ENCODE results near the gene KLF13. TPM values are rescaled to one million over a fixed set of nuclear protein-coding genes. Genes with fewer than 3 reads are reported as not detected.

The KLF13 gene
- total and polyA plus RNA-seq, 2 donors (not counting 1 experiment from before 2014, with no cell fraction given), result 39.6 to 42.9 TPM

DNA sequence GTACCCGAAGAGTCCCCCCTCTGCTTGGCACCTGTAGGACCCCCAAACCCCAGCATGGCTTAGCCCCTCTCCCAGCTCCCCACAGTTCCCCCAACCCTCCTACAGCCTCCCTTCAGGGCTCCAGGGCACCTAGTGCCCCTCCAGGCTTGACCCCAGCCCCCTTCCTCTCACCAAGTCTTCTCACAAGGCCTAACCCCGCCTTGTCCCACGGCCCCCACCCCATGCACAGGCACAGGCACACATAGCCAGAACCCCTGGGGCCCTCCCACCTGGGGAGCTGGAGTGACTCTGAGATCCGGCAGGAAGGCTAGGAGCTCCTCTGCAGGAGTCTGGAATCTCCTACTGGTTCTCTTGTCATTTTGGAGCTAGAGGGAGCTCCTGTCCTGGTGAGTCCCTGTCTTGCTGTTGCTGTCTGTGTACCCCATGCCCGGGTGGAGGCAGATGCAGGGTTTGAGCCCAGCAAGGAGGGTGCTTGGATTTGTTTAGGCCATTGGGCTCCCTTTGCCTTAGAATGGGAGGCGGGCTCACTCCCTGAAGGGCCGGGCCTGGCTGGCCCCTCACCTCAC is 39.6 kb downstream of the KLF13 start:
- H3K27ac ChIP-seq (ENCODE audit: insufficient read depth, low read length), result no peak overlapping the region
- H3K4me2 ChIP-seq (ENCODE audit: extremely low read depth, insufficient read depth, low read length), result no peak overlapping the region
- peak in 1 of 2 donors; percentile 51 for DNase-seq (ENCODE audit: low read depth in 2 of 2)

DNA sequence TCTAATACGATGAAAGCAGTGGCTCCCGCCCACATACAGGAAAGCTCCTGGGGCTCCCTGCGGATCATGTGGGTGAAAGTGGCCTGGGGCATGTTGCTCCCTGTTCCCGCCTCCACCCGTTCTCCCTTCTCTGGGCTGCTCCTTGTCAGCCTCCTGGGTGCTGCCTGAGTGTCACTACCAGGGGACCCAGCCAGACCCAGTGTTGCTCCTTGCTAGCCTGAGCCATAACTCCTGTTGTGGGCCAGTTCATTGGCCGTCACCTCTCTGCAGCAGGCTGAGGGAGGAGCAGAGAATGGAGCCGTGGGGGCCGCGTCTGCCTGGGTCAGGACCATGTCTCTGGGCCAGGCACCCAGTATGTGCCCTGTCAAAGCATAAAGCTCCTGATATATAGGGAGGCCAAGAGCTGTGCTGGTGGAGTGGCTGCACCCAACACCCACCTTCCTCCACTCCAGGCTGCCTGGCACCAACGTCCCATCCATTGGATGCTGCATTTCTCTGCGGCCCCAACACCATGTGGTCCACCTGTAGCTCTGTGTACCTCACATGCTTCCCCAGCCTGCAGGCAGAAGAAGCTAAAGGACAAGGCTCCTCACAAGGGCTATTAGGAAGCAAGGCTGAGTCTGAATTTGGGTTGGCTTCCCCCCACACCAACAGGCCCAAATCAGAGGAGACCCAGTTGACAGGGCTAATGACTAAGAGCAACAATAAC is 40.5 kb downstream of the KLF13 start:
- no peaks in the 10 kb centered on the region for H4K20me1 ChIP-seq (ENCODE audit: control insufficient read depth, extremely low read depth, insufficient read depth, low read length)
- TF ChIP-seq, protein P1, sequence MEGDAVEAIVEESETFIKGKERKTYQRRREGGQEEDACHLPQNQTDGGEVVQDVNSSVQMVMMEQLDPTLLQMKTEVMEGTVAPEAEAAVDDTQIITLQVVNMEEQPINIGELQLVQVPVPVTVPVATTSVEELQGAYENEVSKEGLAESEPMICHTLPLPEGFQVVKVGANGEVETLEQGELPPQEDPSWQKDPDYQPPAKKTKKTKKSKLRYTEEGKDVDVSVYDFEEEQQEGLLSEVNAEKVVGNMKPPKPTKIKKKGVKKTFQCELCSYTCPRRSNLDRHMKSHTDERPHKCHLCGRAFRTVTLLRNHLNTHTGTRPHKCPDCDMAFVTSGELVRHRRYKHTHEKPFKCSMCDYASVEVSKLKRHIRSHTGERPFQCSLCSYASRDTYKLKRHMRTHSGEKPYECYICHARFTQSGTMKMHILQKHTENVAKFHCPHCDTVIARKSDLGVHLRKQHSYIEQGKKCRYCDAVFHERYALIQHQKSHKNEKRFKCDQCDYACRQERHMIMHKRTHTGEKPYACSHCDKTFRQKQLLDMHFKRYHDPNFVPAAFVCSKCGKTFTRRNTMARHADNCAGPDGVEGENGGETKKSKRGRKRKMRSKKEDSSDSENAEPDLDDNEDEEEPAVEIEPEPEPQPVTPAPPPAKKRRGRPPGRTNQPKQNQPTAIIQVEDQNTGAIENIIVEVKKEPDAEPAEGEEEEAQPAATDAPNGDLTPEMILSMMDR (conservative IDR thresholded peaks at IDR 0.05 in 1 of 2, IDR thresholded peaks at IDR 0.05 in 1 of 2; ENCODE audit: low read depth in 1 of 2, low read length in 2 of 2), result no peak
- no peak for TF ChIP-seq EZH2 (IDR thresholded peaks at IDR 0.05; ENCODE audit: low read length, missing control alignments)
- no peaks in the 10 kb centered on the region for H3K36me3 ChIP-seq (ENCODE audit: control insufficient read depth, insufficient read depth, low read length)
- H2AFZ ChIP-seq (ENCODE audit: low read length), result no peak overlapping the region
- no peak overlapping the region for H3K9ac ChIP-seq (ENCODE audit: insufficient read depth, low read length)
- no peak overlapping the region for H3K4me2 ChIP-seq (ENCODE audit: extremely low read depth, insufficient read depth, low read length)
- no peak for DNase-seq (ENCODE audit: low read depth in 2 of 2)
- H3K27me3 ChIP-seq (ENCODE audit: control insufficient read depth, insufficient read depth, low read length), result no peaks in the 10 kb centered on the region
- H3K27ac ChIP-seq (ENCODE audit: insufficient read depth, low read length), result no peak overlapping the region
- no peak overlapping the region for H3K4me3 ChIP-seq (replicated peaks in 1 of 4; ENCODE audit: control extremely low read depth in 1 of 4, insufficient read depth in 1 of 4, low read depth in 3 of 4, low read length in 4 of 4)
- peaks cover 31% of the 10 kb centered on the region for H3K79me2 ChIP-seq (ENCODE audit: control insufficient read depth, insufficient read depth, low read length)
- no peaks in the 10 kb centered on the region for H3K9me3 ChIP-seq (ENCODE audit: control insufficient read depth, insufficient read depth, low read depth, low read length)
- H3K4me1 ChIP-seq (ENCODE audit: control insufficient read depth, extremely low read depth, insufficient read depth, low read length), result no peaks in the 10 kb centered on the region

More for the DNA sequence above, 39.6 kb downstream of the KLF13 start:
- H3K4me3 ChIP-seq (replicated peaks in 1 of 4; ENCODE audit: control extremely low read depth in 1 of 4, insufficient read depth in 1 of 4, low read depth in 3 of 4, low read length in 4 of 4), result no peak overlapping the region
- H3K9ac ChIP-seq (ENCODE audit: insufficient read depth, low read length), result no peak overlapping the region
- H3K27me3 ChIP-seq (ENCODE audit: control insufficient read depth, insufficient read depth, low read length), result no peaks in the 10 kb centered on the region
- H3K36me3 ChIP-seq (ENCODE audit: control insufficient read depth, insufficient read depth, low read length), result no peaks in the 10 kb centered on the region
- TF ChIP-seq, protein P1 (conservative IDR thresholded peaks at IDR 0.05 in 1 of 2, IDR thresholded peaks at IDR 0.05 in 1 of 2; ENCODE audit: low read depth in 1 of 2, low read length in 2 of 2), result peak in 1 of 2 donors; percentile 26
- no peak for TF ChIP-seq EZH2 (IDR thresholded peaks at IDR 0.05; ENCODE audit: low read length, missing control alignments)
- H4K20me1 ChIP-seq (ENCODE audit: control insufficient read depth, extremely low read depth, insufficient read depth, low read length), result no peaks in the 10 kb centered on the region
- no peaks in the 10 kb centered on the region for H3K4me1 ChIP-seq (ENCODE audit: control insufficient read depth, extremely low read depth, insufficient read depth, low read length)
- no peaks in the 10 kb centered on the region for H3K9me3 ChIP-seq (ENCODE audit: control insufficient read depth, insufficient read depth, low read depth, low read length)
- H2AFZ ChIP-seq (ENCODE audit: low read length), result no peak overlapping the region
- peaks cover 37% of the 10 kb centered on the region for H3K79me2 ChIP-seq (ENCODE audit: control insufficient read depth, insufficient read depth, low read length)

DNA sequence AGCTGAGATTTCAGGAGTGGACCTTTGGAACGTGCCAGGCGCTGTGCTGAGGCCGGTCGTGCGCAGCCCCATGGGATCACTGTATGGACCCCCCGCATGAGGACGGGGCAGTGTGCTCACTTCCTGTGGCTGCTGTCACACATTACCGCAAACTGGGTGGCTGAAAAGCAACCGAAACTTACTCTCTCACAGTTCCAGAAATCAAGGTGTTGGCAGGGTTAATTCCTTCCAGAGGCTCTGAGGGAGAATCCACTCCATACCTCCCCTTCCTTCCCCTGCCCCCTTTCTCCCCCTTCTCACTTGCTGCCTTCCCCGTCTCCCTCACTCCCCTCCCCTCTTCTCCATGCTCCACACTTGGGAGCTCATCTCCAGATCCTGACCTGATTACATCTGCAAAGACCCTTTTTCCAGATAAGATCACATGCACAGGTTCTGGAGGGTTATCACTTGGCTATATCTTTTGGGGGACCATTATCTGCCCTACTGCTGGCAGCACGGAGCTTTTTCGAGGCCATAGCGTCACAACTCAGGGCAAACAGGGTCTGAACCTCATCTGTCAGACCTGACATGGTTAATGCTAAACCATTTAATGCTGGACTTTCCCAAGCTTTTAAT is 41.2 kb downstream of the KLF13 start:
- no peak overlapping the region for H3K4me2 ChIP-seq (ENCODE audit: extremely low read depth, insufficient read depth, low read length)
- no peak overlapping the region for H3K27ac ChIP-seq (ENCODE audit: insufficient read depth, low read length)
- TF ChIP-seq, protein P1 (conservative IDR thresholded peaks at IDR 0.05 in 1 of 2, IDR thresholded peaks at IDR 0.05 in 1 of 2; ENCODE audit: low read depth in 1 of 2, low read length in 2 of 2), result no peak
- TF ChIP-seq EZH2 (IDR thresholded peaks at IDR 0.05; ENCODE audit: low read length, missing control alignments), result no peak
- peaks cover 28% of the 10 kb centered on the region for H3K79me2 ChIP-seq (ENCODE audit: control insufficient read depth, insufficient read depth, low read length)
- no peak overlapping the region for H2AFZ ChIP-seq (ENCODE audit: low read length)
- peaks cover 4% of the 10 kb centered on the region for H3K4me1 ChIP-seq (ENCODE audit: control insufficient read depth, extremely low read depth, insufficient read depth, low read length)
- DNase-seq (ENCODE audit: low read depth in 2 of 2), result no peak
- no peaks in the 10 kb centered on the region for H4K20me1 ChIP-seq (ENCODE audit: control insufficient read depth, extremely low read depth, insufficient read depth, low read length)
- no peaks in the 10 kb centered on the region for H3K36me3 ChIP-seq (ENCODE audit: control insufficient read depth, insufficient read depth, low read length)
- no peaks in the 10 kb centered on the region for H3K27me3 ChIP-seq (ENCODE audit: control insufficient read depth, insufficient read depth, low read length)
- no peak overlapping the region for H3K9ac ChIP-seq (ENCODE audit: insufficient read depth, low read length)
- H3K9me3 ChIP-seq (ENCODE audit: control insufficient read depth, insufficient read depth, low read depth, low read length), result no peaks in the 10 kb centered on the region
- no peak overlapping the region for H3K4me3 ChIP-seq (replicated peaks in 1 of 4; ENCODE audit: control extremely low read depth in 1 of 4, insufficient read depth in 1 of 4, low read depth in 3 of 4, low read length in 4 of 4)
